Stimulated activated CD8-positive, alpha-beta memory T cell treated with anti-CD3 and anti-CD28 coated beads, Interleukin-15, amount 100 ng/mL, for 48 hours (primary cell): ENCODE results near the gene LUC7L2.
"Not testable (repeated sequence)": the region's sequence is repeated elsewhere in the genome, so short reads cannot be mapped to it uniquely, and the experiment has no call there.

Experiments used
- DNase-seq, 2 donors: peaks; one replicate each; pipeline ENCODE4 v3.0.0-alpha.2; 2020; ENCODE audit warnings: low read depth in 2 of 2

LUC7L2 gene, protein sequence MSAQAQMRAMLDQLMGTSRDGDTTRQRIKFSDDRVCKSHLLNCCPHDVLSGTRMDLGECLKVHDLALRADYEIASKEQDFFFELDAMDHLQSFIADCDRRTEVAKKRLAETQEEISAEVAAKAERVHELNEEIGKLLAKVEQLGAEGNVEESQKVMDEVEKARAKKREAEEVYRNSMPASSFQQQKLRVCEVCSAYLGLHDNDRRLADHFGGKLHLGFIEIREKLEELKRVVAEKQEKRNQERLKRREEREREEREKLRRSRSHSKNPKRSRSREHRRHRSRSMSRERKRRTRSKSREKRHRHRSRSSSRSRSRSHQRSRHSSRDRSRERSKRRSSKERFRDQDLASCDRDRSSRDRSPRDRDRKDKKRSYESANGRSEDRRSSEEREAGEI

DNA sequence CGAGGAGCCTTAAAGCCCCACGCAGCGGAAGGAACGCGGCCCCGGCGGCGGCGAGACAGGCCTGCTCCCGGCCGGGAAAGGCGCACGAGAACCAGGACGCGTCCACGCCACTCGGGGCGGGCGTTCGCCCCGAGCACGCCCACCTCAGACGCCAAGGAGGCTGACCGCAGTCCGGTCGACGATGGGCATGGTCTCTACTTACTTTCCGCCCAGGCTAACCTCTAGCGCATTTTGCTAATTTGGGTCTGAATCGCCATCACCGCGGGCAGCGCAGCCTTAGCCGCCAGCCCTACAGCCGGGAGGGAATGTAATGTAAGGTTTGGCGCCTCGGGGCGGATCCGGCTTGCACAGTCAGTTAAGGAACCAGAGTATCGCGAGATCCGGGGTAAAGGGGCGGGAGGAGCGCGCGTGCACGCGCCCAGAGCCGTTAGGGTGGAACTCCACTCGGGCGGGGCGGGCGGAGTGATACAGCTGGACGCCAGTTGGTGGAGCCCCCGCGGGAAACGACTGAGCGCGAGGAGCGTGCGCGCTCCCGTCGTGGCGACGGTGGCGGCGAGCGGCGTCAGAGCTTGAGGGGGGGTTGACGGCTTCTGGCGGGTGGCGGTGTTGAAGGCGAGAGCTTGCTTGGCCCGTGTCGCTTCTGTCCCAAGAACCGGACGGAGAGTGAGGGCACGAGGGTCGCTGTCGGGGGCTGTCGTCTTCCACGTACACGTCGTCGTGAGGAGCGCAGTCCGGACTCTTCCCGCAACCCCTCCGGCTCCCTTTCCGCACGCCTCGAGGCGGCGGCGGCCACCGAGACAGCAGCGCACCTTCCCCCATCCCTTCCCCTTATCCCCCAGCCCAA lies at the start of gene LUC7L2:
Gene LUC7L2, plus strand, starts transcription at position 529 of the 844 bp plus-strand sequence. CDS start 368 bp downstream, outside the sequence.
- peak; percentile 99 for DNase-seq

DNA sequence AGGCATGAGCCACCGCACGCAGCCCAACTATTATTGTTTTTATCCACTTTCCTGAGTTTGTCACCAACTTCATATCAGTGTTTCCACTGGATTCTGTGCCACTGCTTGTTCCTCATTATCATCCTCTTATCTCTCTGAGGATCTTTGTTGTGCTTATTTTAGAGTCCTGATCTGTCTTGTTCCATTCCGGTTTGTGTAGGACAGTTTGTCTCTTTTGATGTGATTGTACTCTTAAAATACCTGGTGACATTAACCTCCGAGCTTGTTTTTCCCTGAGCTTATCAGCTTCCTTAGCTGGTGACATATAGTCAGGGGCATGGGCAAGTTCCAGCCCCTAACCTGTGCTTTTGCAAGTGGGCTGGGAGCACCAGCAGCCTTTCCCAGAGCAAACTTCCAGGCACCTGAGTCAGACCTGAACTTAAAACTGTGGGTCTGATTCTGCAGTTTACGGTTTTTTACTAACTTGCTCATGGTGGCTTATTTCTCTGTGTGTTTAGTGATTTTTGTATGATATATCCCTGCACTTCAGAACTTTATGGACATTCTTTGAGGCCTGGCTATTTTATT lies 41.7 kb upstream of the LUC7L2 start:
- no peak for DNase-seq

DNA sequence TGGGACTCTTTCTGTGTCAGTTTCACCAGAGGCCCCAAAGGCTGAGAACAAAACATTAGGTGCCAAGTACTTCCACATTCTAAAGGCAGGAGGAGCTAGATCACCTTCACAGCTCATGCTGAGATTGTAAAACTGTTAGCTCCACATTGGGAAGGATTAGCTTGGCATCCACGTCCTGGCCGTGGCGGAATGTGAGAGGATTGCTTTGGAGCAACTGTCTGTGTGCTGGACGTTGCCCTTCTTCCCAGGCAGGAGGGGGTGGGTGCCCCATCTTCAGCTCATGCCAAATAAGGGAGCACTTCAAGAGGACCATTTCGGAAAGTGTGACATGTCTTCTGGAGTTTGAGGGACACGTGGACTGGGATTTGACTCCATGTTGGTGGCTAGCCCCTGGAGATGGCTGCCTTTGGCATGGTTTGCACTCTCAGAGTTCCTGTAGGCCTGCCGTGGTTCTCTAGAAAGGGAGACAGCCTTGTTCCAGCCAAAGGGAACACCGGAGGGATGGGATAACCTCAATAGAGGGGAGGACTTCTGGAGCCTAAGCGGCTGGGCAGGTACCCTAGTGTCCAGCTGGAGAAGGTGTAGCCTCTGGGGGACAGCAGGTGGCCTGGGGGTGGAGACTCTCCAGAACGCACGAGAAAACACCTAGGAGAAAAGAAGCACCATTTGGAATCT lies 38.5 kb upstream of the LUC7L2 start:
- no peak for DNase-seq

DNA sequence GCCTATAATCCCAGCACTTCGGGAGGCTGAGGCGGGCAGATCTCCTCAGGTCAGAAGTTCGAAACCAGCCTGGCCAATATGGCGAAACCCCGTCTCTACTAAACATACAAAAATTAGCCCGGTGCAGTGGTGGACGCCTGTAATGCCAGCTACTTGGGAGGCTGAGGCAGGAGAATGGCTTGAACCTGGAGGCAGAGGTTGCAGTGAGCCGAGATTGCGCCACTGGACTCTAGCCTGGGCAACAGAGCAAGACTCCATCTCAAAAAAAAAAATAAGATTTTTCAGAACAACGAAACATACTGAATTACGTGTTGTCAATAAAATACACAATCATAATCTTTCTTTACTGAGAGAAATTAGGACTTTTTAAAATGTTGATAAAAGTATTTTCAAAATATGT lies 35.0 kb upstream of the LUC7L2 start:
- not testable (repeated sequence) for DNase-seq

DNA sequence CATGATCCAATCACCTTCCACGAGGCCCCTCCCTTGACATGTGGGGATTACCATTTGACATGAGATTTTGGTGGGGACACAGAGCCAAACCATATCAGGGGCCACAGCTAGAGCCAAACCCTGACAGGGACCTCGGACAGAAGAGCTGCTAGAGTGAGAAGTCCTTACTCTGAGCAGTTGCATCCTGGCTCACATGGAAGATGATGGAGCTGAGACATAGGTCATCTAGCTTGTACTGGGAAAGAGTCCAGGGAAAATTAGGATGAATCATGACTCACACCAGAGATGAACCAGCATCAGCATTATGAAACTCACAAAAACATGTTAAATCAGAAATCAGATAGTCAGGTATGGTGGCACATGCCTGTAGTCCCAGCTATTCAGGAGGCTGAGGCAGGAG lies 31.3 kb upstream of the LUC7L2 start:
- no peak for DNase-seq

DNA sequence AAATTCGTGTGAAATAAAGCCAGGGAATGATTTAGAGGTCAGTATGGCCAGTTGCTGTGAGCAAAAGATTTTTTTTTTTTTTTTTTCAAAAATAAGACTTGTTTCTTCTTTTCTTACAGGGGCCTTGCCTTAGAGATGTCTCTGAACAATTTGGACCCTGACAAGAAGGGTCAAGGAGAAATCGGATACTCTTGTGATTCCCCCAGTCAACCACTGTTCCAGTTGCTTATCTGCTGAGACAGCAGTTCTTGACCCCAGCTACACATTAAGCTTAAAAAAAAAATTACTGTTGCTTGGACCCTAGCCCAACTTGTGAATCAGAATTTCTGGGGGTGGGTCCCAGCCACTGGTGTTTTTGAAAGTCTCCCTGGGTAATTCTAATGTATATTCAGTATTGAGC lies 30.6 kb upstream of the LUC7L2 start:
- no peak for DNase-seq

DNA sequence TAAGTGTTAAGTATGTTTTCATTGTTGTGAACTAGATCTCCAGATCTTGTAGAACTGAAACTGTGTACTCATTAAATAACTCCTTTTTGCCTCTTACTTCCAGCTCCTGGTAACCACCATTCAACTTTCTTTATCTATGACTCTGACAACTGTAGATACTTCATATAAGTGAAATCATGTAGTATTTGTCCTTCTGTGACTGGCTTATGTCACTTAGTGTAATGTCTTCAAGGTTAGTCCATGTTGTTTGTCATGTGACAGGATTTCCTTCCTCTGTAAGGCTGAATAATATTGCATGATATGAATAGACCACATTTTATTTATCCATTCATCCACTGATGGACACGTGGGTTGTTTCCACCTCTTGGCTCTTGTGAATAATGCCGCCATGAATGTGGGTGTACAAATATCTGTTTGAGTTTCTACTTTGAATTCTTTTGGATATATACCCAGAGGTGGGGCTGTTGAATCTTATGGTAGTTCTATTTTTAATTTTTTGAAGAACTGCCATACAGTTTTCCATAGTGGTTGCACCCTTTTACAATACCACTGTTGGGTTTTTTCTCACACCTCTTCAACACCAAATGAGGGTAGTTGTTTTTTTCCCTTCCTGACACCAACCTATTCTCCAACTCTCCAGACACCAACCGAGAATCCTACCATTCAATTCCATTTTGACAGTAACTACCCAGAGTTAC lies 29.2 kb upstream of the LUC7L2 start:
- DNase-seq, result no peak

DNA sequence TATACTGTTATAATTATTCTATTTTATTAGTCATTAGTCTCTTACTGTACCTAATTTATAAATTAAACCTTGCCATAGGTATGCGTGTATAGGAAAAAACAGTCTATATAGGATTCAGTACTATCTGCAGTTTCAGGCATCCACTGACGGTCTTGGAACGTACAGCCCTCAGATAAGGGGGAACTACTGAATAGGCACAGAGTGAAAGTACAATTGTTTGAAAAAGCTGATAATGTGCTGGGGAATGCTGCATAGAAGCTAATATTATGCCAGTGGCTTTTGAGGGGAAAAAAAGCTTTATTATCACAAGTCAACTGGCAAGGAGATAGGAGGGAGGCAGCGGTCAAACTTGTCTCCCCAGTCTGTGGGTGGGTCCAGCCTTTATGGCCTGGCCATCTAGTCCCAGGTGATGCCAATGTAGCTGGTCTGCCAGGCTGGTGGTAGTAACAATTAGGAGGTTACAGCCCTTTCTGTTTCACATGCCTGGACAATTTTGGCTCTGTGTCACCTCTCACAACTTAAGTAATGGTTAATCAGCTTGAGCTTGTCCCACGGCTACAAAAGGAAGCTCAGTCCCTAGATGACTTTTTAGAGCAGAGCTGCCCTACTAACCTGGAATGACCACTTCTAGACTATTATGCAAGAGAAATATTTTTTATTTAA lies 26.9 kb upstream of the LUC7L2 start:
- DNase-seq, result no peak

DNA sequence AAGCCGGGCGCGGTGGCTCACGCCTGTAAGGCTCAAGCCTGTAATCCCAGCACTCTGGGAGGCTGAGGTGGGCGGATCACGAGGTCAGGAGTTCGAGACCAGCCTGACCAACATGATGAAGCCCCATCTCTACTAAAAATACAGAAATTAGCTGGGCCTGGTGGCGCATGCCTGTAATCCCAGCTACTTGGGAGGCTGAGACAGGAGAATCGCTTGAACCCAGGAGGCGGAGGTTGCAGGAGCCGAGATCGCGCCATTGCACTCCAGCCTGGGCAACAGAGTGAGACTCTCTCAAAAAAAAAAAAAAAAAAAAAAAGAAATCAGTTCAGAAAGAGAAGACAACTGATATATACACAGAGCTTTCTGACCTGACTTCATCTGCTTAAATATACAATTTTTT lies 26.3 kb upstream of the LUC7L2 start:
- DNase-seq, result not testable (repeated sequence)

DNA sequence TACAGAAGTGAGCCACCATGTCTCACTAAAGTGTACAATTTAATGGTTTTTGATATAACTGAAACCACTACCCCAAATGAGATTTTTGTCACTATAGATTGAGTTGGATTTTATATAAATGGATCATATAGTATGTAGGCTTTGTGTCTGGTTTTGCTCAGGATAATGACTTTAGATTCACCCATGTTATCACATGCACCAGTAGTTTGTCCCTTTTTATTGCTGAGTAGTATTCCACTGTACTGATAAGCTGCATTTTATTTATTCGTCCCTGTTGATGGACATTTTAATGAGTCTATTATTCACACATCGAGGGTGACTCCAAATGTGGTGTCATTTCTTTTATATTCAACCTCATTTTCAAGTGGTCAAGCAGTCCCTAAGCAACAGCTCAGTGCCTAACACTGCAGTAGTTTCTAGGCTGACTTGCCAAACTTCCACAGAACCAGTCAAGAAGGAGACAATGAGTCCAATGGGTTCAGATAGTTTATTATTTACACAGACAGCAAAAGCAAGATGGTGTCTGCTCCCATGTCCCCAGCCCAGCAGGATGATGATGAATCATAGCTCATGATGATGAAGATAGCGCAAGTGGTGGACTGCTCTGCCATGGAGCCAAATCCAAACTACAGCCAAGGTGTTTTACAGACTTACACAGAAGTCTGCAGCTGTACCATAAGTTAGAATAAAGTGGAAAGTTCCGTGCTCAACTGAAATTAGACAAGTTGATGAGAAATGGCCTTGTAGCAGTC lies 25.1 kb upstream of the LUC7L2 start:
- no peak for DNase-seq

DNA sequence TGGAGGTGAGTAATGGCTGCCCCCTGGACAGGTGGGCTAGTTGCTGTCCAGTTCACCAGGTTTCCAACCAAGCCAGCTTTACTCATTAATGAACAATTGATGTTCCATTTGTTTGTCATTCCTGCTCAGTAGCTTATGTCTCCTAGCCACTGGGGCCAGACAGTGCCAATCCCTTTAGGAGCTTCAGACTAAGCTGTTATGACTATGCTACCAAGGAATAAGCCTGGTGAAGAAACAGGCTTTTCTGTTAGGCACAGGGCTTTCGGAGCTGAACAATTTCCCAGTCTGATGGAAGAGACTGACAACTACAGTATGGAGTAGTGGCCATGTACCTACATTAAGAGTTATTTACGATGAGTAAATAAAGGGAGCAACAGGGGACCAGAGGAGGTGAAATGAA lies 20.7 kb upstream of the LUC7L2 start:
- DNase-seq, result no peak

DNA sequence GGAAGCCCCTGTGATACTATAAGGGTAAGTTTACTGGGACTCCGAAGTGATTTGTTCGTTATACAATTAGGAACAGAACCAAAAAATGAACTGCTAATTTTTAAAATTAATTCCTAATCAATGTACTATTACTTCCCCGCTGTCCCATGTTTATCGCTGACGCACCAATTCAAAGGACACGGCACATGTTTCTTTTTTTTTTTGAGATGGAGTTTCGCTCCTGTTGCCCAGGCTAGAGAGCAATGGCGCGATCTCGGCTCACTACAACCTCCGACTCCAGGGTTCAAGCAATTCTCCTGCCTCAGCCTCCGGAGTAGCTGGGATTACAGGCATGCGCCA lies 20.0 kb upstream of the LUC7L2 start:
- DNase-seq, result no peak

DNA sequence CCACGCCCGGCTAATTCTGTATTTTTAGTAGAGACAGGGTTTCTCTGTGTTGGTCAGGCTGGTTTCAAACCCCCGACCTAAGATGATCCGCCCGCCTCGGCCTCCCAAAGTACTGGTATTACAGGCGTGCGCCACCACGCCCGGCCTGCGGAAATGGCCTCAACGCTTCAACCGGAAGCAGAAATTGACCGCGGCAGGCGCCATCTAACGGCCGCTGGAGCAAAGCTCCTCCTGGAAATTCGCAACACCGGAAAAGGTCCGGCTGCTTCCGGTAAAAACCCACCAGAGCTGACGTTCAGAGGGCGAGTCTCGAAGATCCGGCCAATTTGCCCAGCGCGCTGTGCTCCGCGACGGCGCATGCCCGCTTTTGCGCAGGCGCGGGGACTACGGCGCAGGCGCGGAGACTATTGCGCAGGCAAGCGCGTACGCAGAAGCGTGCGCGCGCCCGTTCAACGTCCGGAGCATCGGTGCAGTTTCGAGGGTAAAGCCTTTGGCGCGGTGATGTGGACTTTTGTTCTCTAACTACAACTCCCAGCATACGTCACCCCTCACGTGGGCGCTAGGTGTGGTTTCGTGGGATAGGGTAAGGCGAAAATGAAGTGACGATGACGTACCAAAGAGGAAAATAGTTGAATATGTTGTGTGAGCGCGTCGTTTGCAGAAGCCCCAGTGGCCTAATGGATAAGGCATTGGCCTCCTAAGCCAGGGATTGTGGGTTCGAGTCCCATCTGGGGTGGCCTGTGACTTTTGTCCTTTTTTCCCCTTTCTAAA lies 19.5 kb upstream of the LUC7L2 start:
- DNase-seq, result peak; percentile 95 to 97

DNA sequence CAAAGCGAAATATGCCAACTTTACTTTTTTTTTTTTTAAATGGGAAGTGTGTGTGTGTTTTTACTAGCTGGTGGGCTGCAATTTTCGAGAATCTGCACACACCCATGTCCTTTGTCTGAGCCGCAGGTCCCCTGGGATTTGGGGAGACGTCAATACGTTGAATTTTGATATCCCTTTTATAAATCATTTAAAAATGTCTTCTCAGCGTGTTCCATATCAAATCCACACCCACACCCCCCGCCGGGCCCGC lies 19.0 kb upstream of the LUC7L2 start:
- DNase-seq, result no peak

DNA sequence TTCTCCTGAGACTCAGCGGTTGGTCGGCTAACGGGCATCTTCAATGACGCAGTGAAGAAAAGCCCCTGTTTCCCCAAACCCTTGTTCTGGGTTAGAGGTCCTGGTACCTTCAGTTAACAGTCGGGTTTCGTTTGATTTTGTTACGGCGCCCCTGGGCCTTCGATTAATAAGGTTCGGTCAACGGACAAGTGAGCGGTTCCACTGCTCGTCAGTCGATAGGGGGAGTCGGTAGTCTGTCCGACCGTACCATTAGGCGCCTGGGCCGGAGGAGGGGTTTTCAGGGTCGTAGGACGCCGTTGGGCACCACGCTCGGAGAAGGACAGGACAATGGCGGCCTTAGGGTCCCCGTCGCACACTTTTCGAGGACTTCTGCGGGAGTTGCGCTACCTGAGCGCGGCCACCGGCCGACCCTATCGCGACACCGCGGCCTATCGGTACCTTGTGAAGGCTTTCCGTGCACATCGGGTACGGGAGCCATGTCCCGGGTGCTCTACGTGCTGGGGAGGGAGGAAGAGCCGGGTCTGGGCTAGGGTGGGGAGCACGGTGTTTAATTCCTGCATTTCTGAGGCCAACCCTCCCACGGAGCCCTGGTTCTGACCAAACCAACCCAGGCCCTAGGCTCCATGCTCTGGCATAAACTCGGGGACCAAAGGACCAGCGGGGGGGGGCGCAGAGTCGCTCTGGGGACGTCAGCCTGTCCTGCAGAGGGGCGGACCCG lies 18.5 kb upstream of the LUC7L2 start, which contains the start of gene FMC1:
Gene FMC1, plus strand, starts transcription at position 280 of the 718 bp plus-strand sequence. Its CDS starts 48 bp downstream, at position 328.
- DNase-seq, result peak; percentile 79 to 86

DNA sequence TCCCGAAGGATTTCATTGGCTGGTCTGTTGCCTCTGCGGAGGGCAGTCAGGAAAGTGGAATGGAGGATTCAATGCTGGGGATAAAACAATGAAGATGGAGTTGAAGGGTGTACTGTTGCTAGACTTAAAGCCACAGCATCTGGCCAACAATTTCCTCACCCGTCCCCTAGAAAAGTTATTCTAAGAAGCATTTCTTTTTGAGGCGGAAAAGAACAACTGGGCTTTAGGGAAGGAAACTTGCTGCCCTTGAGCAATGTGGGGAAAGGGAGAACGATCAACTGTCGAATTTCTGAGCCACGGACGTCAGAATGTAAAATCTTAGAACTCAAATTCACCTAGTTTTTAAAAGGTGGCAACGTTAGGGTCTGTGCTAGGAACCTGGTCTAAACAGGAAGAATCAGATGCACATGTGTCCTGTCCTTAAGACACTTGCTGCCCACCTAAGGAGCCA lies 17.9 kb upstream of the LUC7L2 start:
- no peak for DNase-seq

DNA sequence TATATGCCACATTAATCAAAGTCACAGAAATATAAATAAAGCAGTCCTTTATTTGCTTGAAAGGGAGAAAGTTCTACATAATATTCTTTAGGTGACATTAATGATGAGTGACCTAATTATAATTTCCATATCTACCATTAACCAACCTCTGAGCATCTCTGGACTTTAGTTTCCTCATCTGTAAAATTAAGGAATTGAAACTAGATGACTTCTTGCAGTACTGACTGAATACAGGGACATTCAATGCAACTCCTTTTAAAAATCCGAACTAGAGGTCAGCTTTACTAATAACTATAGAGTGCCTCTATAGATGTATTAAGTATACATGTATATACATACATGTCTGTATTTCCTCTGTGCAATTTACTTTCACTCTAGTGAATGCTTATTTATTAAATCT lies 14.7 kb upstream of the LUC7L2 start:
- DNase-seq, result no peak

DNA sequence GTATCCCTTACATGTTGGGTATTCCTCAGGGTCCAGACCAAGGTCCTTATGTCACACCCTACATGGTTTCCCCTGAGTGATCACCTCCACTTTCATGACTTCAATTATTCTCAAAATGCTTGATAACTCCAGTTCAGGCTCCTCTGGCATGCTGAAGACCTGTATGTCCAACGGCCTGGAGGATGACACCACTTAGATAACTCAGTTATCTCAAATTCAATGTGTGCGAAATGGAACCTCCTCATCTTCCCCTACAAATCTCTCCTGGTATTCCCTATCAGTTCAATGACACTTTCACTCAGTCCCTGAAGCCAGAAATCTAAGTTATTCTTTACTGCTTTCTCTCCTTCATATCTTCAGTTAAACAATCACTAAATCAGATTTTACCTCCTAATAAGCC lies 8.7 kb upstream of the LUC7L2 start:
- DNase-seq, result no peak

DNA sequence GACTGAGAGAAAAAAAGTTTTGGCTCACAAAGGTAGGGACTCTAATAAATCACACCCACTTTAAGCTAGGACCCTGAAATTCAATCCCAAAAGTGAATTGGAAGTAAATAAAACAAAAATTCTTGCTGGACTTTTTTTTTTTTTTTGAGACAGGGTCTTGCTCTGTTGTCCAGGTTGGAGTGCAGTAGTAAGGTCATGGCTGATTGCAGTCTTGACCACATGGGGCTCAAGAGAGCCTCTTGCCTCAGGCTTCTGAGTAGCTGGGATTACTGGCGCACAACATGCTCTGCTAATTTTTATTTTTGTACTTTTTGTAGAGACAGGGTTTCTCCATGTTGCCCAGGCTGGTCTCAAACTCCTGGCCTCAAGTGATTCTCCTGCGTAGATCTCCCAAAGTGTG lies 5.0 kb upstream of the LUC7L2 start:
- no peak for DNase-seq
